MCF 10A (cell line): ENCODE results near the gene NOD1. TPM values are rescaled to one million over a fixed set of nuclear protein-coding genes. Genes with fewer than 3 reads are reported as not detected.

Source experiments
- BruUV-seq: library from RNA; stranded (reverse); fragments of 400-500 nt; replicated peaks from 2 replicates; lab custom pipeline; 2021; lab: Mats Ljungman, UMichigan
- CTCF ChIA-PET: fragments of 300-600 bp; sonication (Branson Sonifier 250); formaldehyde crosslinking; extraction: SDS; loops from one replicate; lab custom pipeline; 2021; ENCODE audit warnings: antibody characterized with exemption, inconsistent platforms; lab: Yijun Ruan, JAX
- POLR2A ChIA-PET: fragments of 300-600, 350-650 bp; sonication (Branson Sonifier 250); formaldehyde crosslinking; extraction: SDS; loops from one replicate; lab custom pipeline; 2020; ENCODE audit warnings: antibody characterized with exemption, inconsistent platforms; lab: Yijun Ruan, JAX
- DNase-seq: peaks from one replicate; pipeline ENCODE4 v3.0.0-alpha.2; 2018; ENCODE audit not compliant: unreplicated experiment
- H3K27ac Mint-ChIP-seq: one replicate; pipeline ENCODE4 v1.8.0; 2022; ENCODE audit warnings: mild to moderate bottlenecking, low read depth, mixed read lengths; ENCODE audit not compliant: unreplicated experiment
- H3K27me3 Mint-ChIP-seq: one replicate; pipeline ENCODE4 v1.8.0; 2022; ENCODE audit warnings: mixed read lengths; ENCODE audit not compliant: insufficient read depth, unreplicated experiment
- H3K36me3 Mint-ChIP-seq: one replicate; pipeline ENCODE4 v1.8.0; 2022; ENCODE audit warnings: mild to moderate bottlenecking, moderate library complexity, mixed read lengths; ENCODE audit not compliant: insufficient read depth, unreplicated experiment
- H3K4me1 Mint-ChIP-seq: one replicate; pipeline ENCODE4 v1.8.0; 2022; ENCODE audit warnings: mixed read lengths; ENCODE audit not compliant: insufficient read depth, unreplicated experiment
- H3K4me3 Mint-ChIP-seq: one replicate; pipeline ENCODE4 v1.8.0; 2022; ENCODE audit warnings: mild to moderate bottlenecking, moderate library complexity, mixed read lengths; ENCODE audit not compliant: unreplicated experiment
- H3K9me3 Mint-ChIP-seq: one replicate; pipeline ENCODE4 v1.8.0; 2022; ENCODE audit warnings: mixed read lengths; ENCODE audit not compliant: unreplicated experiment
- CTCF ChIP-seq: fragments of 200-600 bp; IDR thresholded peaks from one replicate; pipeline ENCODE4 v1.8.0; 2022; ENCODE audit warnings: antibody characterized with exemption, mild to moderate bottlenecking; ENCODE audit not compliant: unreplicated experiment
- intact Hi-C: fragments of 100-400 bp; cut with micrococcal nuclease; formaldehyde crosslinking; loops from 2 replicates; pipeline ENCODE4 v1.14.1; 2022
- total RNA-seq: library from RNA; stranded (reverse); gene quantifications from 2 replicates; pipeline ENCODE4 v1.2.3, GENCODE V29; 2022

NOD1 gene
- total RNA-seq, 1 experiment from 2014 or later: 3.8 TPM

GRCh38 chr7:30406664-30407425 lies 71.7 kb downstream of the NOD1 start:
- Mint-ChIP-seq H3K4me1 (peaks cover 44% of the 10 kb centered on the region), H3K36me3 (peaks cover 18% of the 10 kb centered on the region), H3K27me3 (no peaks in the 10 kb centered on the region), H3K4me3 (peak overlapping the region; percentile 36), H3K9me3 (peaks cover 5% of the 10 kb centered on the region), H3K27ac (peak overlapping the region; percentile 96)
- BruUV-seq: no TSS peak
- intact Hi-C loops: loop anchor here (5.0 kb wide), 1 partner anchor 55 kb away; no protein-coding TSS in a partner anchor
- CTCF ChIA-PET: interaction anchor here (0.6 to 1.1 kb wide), 4 partner anchors 71 to 242 kb away, joined by 3 to 5 read pairs (median 4); no protein-coding TSS in a partner anchor
- peak; percentile 96 for DNase-seq
- POLR2A ChIA-PET: interaction anchor here (0.7 to 4.7 kb wide), 22 partner anchors 9 to 722 kb away, joined by 3 to 48 read pairs (median 5); partner anchors contain the start of genes MTURN, NOD1 and ZNRF2
- TF ChIP-seq CTCF: no peak

GRCh38 chr7:30405179-30405578 lies 73.4 kb downstream of the NOD1 start:
- H3K36me3 Mint-ChIP-seq: peaks cover 10% of the 10 kb centered on the region
- CTCF ChIA-PET: interaction anchor here (1.2 to 1.6 kb wide), 2 partner anchors 8 to 128 kb away, joined by 3 to 4 read pairs; no protein-coding TSS in a partner anchor
- intact Hi-C loops: loop anchor here (5.0 kb wide), 1 partner anchor 53 kb away; no protein-coding TSS in a partner anchor

GRCh38 chr7:30403477-30403876 lies 75.1 kb downstream of the NOD1 start:
- CTCF ChIA-PET: interaction anchor here (0.6 to 1.3 kb wide), 6 partner anchors 16 to 125 kb away, joined by 3 to 8 read pairs (median 4); partner anchors contain the start of gene ZNRF2
- H3K27ac Mint-ChIP-seq: peak overlapping the region; percentile 42
- POLR2A ChIA-PET: interaction anchor here (0.6 to 2.5 kb wide), 15 partner anchors 13 to 203 kb away, joined by 3 to 19 read pairs (median 4); no protein-coding TSS in a partner anchor
- intact Hi-C loops: no loop called here
- H3K9me3 Mint-ChIP-seq: peaks cover 5% of the 10 kb centered on the region
- BruUV-seq: no TSS peak
- H3K4me3 Mint-ChIP-seq: no peak overlapping the region
- no peak for TF ChIP-seq CTCF
- DNase-seq: peak; percentile 96
- H3K36me3 Mint-ChIP-seq: peaks cover 2% of the 10 kb centered on the region
- H3K4me1 Mint-ChIP-seq: peaks cover 42% of the 10 kb centered on the region
- no peaks in the 10 kb centered on the region for H3K27me3 Mint-ChIP-seq

More at GRCh38 chr7:30405179-30405578, 73.4 kb downstream of the NOD1 start:
- Mint-ChIP-seq H3K27me3 (no peaks in the 10 kb centered on the region), H3K9me3 (peaks cover 5% of the 10 kb centered on the region), H3K4me1 (peaks cover 47% of the 10 kb centered on the region), H3K4me3 (no peak overlapping the region), H3K27ac (no peak overlapping the region)
- no peak for TF ChIP-seq CTCF
- POLR2A ChIA-PET: interaction anchor here (0.6 to 2.5 kb wide), 3 partner anchors 53 to 240 kb away, joined by 3 to 19 read pairs (median 4); no protein-coding TSS in a partner anchor
- no TSS peak for BruUV-seq
- no peak for DNase-seq

GRCh38 chr7:30396389-30396788 lies 82.2 kb downstream of the NOD1 start:
- no peak overlapping the region for H3K27ac Mint-ChIP-seq
- BruUV-seq: no TSS peak
- ChIA-PET POLR2A (interaction anchor here (0.6 to 1.8 kb wide), 2 partner anchors 11 to 88 kb away, joined by 3 to 6 read pairs; no protein-coding TSS in a partner anchor), CTCF (interaction anchor here (0.7 to 1.1 kb wide), 2 partner anchors 8 to 11 kb away, joined by 3 read pairs; no protein-coding TSS in a partner anchor)
- H3K4me3 Mint-ChIP-seq: no peak overlapping the region
- H3K36me3 Mint-ChIP-seq: no peaks in the 10 kb centered on the region
- no peaks in the 10 kb centered on the region for H3K9me3 Mint-ChIP-seq
- TF ChIP-seq CTCF: no peak
- no peaks in the 10 kb centered on the region for H3K27me3 Mint-ChIP-seq
- DNase-seq: peak; percentile 5
- intact Hi-C loops: no loop called here
- peaks cover 5% of the 10 kb centered on the region for H3K4me1 Mint-ChIP-seq
